OCI-LY1 (cell line): ENCODE measurements around the gene GADD45G.

ENCODE experiments used
- H2AFZ ChIP-seq: fragments of 200-600 bp; sonication (generic), shearing (Covaris generic); 2 replicates; pipeline ENCODE4 v1.6.0; 2014; ENCODE audit warnings: antibody characterized with exemption, mild to moderate bottlenecking, low read length
- H3F3A ChIP-seq: fragments of 200-600 bp; sonication (generic), shearing (Covaris generic); 2 replicates; pipeline ENCODE4 v1.6.0; 2014; ENCODE audit warnings: mild to moderate bottlenecking, antibody characterized with exemption, low read length, moderate library complexity; ENCODE audit not compliant: insufficient read depth
- H3K27ac ChIP-seq: fragments of 200-600 bp; sonication (generic); 2 replicates; pipeline ENCODE4 v1.5.1; 2014; ENCODE audit warnings: low read length, mixed run types, mild to moderate bottlenecking, low read depth; ENCODE audit not compliant: poor library complexity, severe bottlenecking
- H3K27me3 ChIP-seq: fragments of 200-600 bp; sonication (generic); 2 replicates; pipeline ENCODE4 v1.6.0; 2014; ENCODE audit warnings: antibody characterized with exemption, mild to moderate bottlenecking, low read length, moderate library complexity; ENCODE audit not compliant: insufficient read depth
- H3K36me3 ChIP-seq: fragments of 200-600 bp; sonication (generic); 2 replicates; pipeline ENCODE4 v1.6.1; 2014; ENCODE audit warnings: mild to moderate bottlenecking, antibody characterized with exemption, low read length, moderate library complexity, mixed read lengths; ENCODE audit not compliant: insufficient read depth
- H3K4me1 ChIP-seq: fragments of 200-600 bp; sonication (generic); 2 replicates; pipeline ENCODE4 v1.5.1; 2014; ENCODE audit warnings: mild to moderate bottlenecking, low read length, moderate library complexity; ENCODE audit not compliant: insufficient read depth, severe bottlenecking
- H3K4me2 ChIP-seq: fragments of 200-600 bp; sonication (generic), shearing (Covaris generic); 2 replicates; pipeline ENCODE4 v1.6.1; 2014; ENCODE audit warnings: low read length
- H3K4me3 ChIP-seq: fragments of 200-600 bp; sonication (generic); 2 replicates; pipeline ENCODE4 v1.5.1; 2014; ENCODE audit warnings: low read length, low read depth, mild to moderate bottlenecking, mixed read lengths; ENCODE audit not compliant: poor library complexity, severe bottlenecking
- H3K79me2 ChIP-seq: fragments of 200-600 bp; shearing (Covaris generic); 2 replicates; pipeline ENCODE4 v1.6.1; 2016; ENCODE audit warnings: mixed run types, low read length, mixed read lengths; ENCODE audit not compliant: insufficient read depth
- H3K9ac ChIP-seq: fragments of 200-600 bp; sonication (generic), shearing (Covaris generic); 2 replicates; pipeline ENCODE4 v1.6.1; 2014; ENCODE audit warnings: mild to moderate bottlenecking, low read length, mixed read lengths
- H3K9me2 ChIP-seq: fragments of 200-600 bp; sonication (generic), shearing (Covaris generic); 2 replicates; pipeline ENCODE4 v1.6.1; 2014; ENCODE audit warnings: low read depth, mild to moderate bottlenecking, low read length, mixed read lengths
- H3K9me3 ChIP-seq: fragments of 200-600 bp; shearing (Covaris generic); 2 replicates; pipeline ENCODE4 v1.6.1; 2014; ENCODE audit warnings: low read length, mixed read lengths
- H4K20me1 ChIP-seq: fragments of 200-600 bp; sonication (generic), shearing (Covaris generic); 2 replicates; pipeline ENCODE4 v1.6.0; 2016; ENCODE audit warnings: mild to moderate bottlenecking, low read length; ENCODE audit not compliant: insufficient read depth
- CTCF ChIP-seq: fragments of 200-600 bp; sonication (generic), shearing (Covaris generic); IDR thresholded peaks from 2 replicates; pipeline ENCODE4 v1.5.1; 2017; ENCODE audit warnings: mild to moderate bottlenecking, antibody characterized with exemption, low read length, moderate library complexity, mixed read lengths
- EZH2 ChIP-seq: fragments of 200-600 bp; sonication (generic), shearing (Covaris generic); IDR thresholded peaks from 2 replicates; pipeline ENCODE4 v1.8.0; 2017; ENCODE audit warnings: borderline replicate concordance, mixed run types, mild to moderate bottlenecking, antibody characterized with exemption, low read length, moderate library complexity, mixed read lengths

Gene GADD45G

GRCh38 chr9:89601306-89601705 lies 3.5 kb upstream of the GADD45G start:
- H3K36me3 ChIP-seq, result no peaks in the 10 kb centered on the region
- H3K9me3 ChIP-seq, result no peaks in the 10 kb centered on the region
- TF ChIP-seq CTCF (no peak), EZH2 (no peak)
- no peak overlapping the region for H3K9ac ChIP-seq
- no peak overlapping the region for H3K4me2 ChIP-seq
- no peak overlapping the region for H2AFZ ChIP-seq
- no peaks in the 10 kb centered on the region; the same call in 1 of the 2 replicates for H3K27me3 ChIP-seq
- H3F3A ChIP-seq, result no peaks in the 10 kb centered on the region
- H3K79me2 ChIP-seq, result no peaks in the 10 kb centered on the region
- no peaks in the 10 kb centered on the region for H4K20me1 ChIP-seq
- no peak overlapping the region for H3K4me3 ChIP-seq
- H3K27ac ChIP-seq, result no peak overlapping the region
- H3K4me1 ChIP-seq, result no peaks in the 10 kb centered on the region
- H3K9me2 ChIP-seq, result no peaks in the 10 kb centered on the region

DNA sequence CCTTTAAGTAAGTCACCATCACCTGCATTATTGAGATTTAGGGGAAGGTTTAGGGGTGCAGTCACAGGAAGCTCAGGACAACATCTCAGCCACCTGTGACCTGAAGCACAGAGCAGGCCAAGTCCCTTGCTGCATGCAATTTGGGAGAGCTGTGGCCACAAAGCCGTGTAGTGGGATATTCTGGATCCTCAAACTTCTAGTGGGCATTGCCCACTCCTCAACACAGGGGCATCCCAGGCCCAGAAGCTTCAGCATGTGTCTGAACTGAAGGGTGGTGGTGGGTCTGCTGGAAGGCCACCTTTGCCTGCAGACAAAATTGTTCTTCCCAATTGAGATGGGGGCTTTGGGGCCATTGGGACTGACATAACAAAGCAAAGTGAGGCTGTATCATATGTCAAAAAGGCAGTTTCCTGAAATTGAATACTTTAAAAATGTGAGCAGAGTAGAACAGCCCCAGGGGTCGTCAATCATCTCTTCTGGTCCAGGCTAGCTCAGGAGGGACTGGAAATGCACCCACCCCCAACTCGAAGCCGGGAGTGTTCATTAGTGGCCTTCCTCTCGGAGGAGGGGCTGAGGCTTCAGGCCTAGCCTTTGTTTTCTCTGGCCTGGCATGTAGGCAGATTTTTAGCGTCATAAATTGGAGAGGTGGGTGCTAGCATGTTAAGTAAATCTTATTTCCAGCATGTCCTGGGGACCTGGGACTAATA lies 2.8 kb upstream of the GADD45G start:
- H4K20me1 ChIP-seq, result no peaks in the 10 kb centered on the region
- H3K9me3 ChIP-seq, result no peaks in the 10 kb centered on the region
- H3K27ac ChIP-seq, result no peak overlapping the region
- H3K79me2 ChIP-seq, result no peaks in the 10 kb centered on the region
- H3K36me3 ChIP-seq, result no peaks in the 10 kb centered on the region
- no peak overlapping the region for H3K4me3 ChIP-seq
- H3K9me2 ChIP-seq, result no peaks in the 10 kb centered on the region
- no peak overlapping the region for H3K9ac ChIP-seq
- no peaks in the 10 kb centered on the region for H3K4me1 ChIP-seq
- H3K4me2 ChIP-seq, result no peak overlapping the region
- TF ChIP-seq EZH2 (no peak), CTCF (no peak)
- H2AFZ ChIP-seq, result no peak overlapping the region
- H3K27me3 ChIP-seq, result no peaks in the 10 kb centered on the region; the same call in 1 of the 2 replicates
- H3F3A ChIP-seq, result no peaks in the 10 kb centered on the region

GRCh38 chr9:89602978-89603766 lies 1.6 kb upstream of the GADD45G start:
- no peaks in the 10 kb centered on the region for H3F3A ChIP-seq
- H3K4me2 ChIP-seq, result no peak overlapping the region
- no peaks in the 10 kb centered on the region for H3K79me2 ChIP-seq
- TF ChIP-seq EZH2, result no peak
- TF ChIP-seq CTCF, result peak; percentile 83
- no peak overlapping the region for H3K9ac ChIP-seq
- H2AFZ ChIP-seq, result no peak overlapping the region
- H3K36me3 ChIP-seq, result no peaks in the 10 kb centered on the region
- H3K27ac ChIP-seq, result no peak overlapping the region
- H3K4me3 ChIP-seq, result no peak overlapping the region
- H3K4me1 ChIP-seq, result no peaks in the 10 kb centered on the region
- H3K9me2 ChIP-seq, result no peaks in the 10 kb centered on the region
- no peaks in the 10 kb centered on the region for H3K9me3 ChIP-seq
- H4K20me1 ChIP-seq, result no peaks in the 10 kb centered on the region
- H3K27me3 ChIP-seq, result no peaks in the 10 kb centered on the region; the same call in 1 of the 2 replicates
